ENCODE measurements around the gene PDHX. TPM values are rescaled to one million over a fixed set of nuclear protein-coding genes. Genes with fewer than 3 reads are reported as not detected.

The PDHX gene
- total RNA-seq, 1 experiment from 2014 or later, result 63.0 TPM

- POLR2A ChIA-PET, result interaction anchor here (0.6 kb wide), 1 partner anchor 11 kb away, joined by 6 read pairs; no protein-coding TSS in a partner anchor
- BruUV-seq (replicated peaks), result no TSS peak
- TF ChIP-seq POLR2AphosphoS5 (IDR thresholded peaks at IDR 0.05; ENCODE audit: low read depth, low read length) (no peak), SIN3A (IDR thresholded peaks at IDR 0.05; ENCODE audit: borderline replicate concordance, insufficient read depth, low read depth, low read length) (no peak), TCF7L2 (IDR thresholded peaks at IDR 0.05; ENCODE audit: low read depth, low read length) (no peak), CTCF (IDR thresholded peaks at IDR 0.05) (no peak), REST (IDR thresholded peaks at IDR 0.05; ENCODE audit: insufficient read depth in 1 of 2, low read depth in 2 of 2, low read length in 1 of 2) (no peak)
- Histone ChIP-seq H3K36me3 (ENCODE audit: control insufficient read depth, insufficient read depth, low read length) (peaks cover 25% of the 10 kb centered on the region; the same call in 1 of the 2 replicates), H3K4me1 (ENCODE audit: control insufficient read depth, insufficient read depth, low read length) (no peaks in the 10 kb centered on the region), H3K9me3 (ENCODE audit: control insufficient read depth, insufficient read depth, low read depth, low read length) (peaks cover 9% of the 10 kb centered on the region; the same call in 1 of the 2 replicates), H3K27ac (ENCODE audit: low read length) (peak overlapping the region; percentile 69; the same call in 1 of the 2 replicates), H3K4me3 (ENCODE audit: low read depth in 2 of 2, low read length in 2 of 2) (no peak overlapping the region), H3K27me3 (ENCODE audit: control insufficient read depth, insufficient read depth, low read length) (no peaks in the 10 kb centered on the region)
- DNase-seq (ENCODE audit: low read depth, low spot score), result no peak
- no peak for ATAC-seq
- intact Hi-C loops (cut with micrococcal nuclease; ENCODE audit: unreplicated experiment) (no loop called here), in situ Hi-C loops (cut with HindIII; ENCODE audit: low pct_unique_long_range_greater_than_20kb, low sequenced_read_pairs) (no loop called here)
- CTCF ChIA-PET, result no interaction called here
Observed at GRCh38 chr11:34968862-34969261, 52.4 kb downstream of the PDHX start.

DNA sequence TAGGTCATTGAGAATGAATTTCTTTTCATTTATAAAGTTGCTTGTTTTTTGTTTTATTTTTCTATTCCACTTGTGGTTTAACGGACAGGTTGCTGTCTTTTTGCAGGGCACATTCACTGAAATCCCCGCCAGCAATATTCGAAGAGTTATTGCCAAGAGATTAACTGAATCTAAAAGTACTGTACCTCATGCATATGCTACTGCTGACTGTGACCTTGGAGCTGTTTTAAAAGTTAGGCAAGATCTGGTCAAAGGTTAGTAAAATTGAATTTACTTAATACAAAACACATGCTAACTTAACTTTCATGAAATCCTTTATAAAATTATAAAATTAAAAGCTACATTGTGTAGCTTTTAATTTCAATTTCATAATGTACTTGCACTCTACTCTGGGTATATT is 53.6 kb downstream of the PDHX start:
- Histone ChIP-seq H3K9me3 (ENCODE audit: control insufficient read depth, insufficient read depth, low read depth, low read length) (peaks cover 13% of the 10 kb centered on the region; the same call in 1 of the 2 replicates), H3K27ac (ENCODE audit: low read length) (peak overlapping the region; percentile 100; the same call in 1 of the 2 replicates), H3K4me3 (ENCODE audit: low read depth in 2 of 2, low read length in 2 of 2) (no peak overlapping the region), H3K27me3 (ENCODE audit: control insufficient read depth, insufficient read depth, low read length) (no peaks in the 10 kb centered on the region), H3K36me3 (ENCODE audit: control insufficient read depth, insufficient read depth, low read length) (peaks cover 25% of the 10 kb centered on the region; the same call in 1 of the 2 replicates), H3K4me1 (ENCODE audit: control insufficient read depth, insufficient read depth, low read length) (no peaks in the 10 kb centered on the region)
- CTCF ChIA-PET, result no interaction called here
- TF ChIP-seq POLR2AphosphoS5 (IDR thresholded peaks at IDR 0.05; ENCODE audit: low read depth, low read length) (no peak), SIN3A (IDR thresholded peaks at IDR 0.05; ENCODE audit: borderline replicate concordance, insufficient read depth, low read depth, low read length) (no peak), CTCF (IDR thresholded peaks at IDR 0.05) (no peak), REST (IDR thresholded peaks at IDR 0.05; ENCODE audit: insufficient read depth in 1 of 2, low read depth in 2 of 2, low read length in 1 of 2) (no peak), TCF7L2 (IDR thresholded peaks at IDR 0.05; ENCODE audit: low read depth, low read length) (no peak)
- BruUV-seq (replicated peaks), result no TSS peak
- in situ Hi-C loops (cut with HindIII; ENCODE audit: low pct_unique_long_range_greater_than_20kb, low sequenced_read_pairs), result no loop called here
- no peak for ATAC-seq
- no peak for DNase-seq (ENCODE audit: low read depth, low spot score)
- intact Hi-C loops (cut with micrococcal nuclease; ENCODE audit: unreplicated experiment), result no loop called here
- POLR2A ChIA-PET, result no interaction called here

Measured in Panc1 (cell line).